Thymus (tissue), 11 donors: ENCODE measurements around the gene CYSTM1. TPM values are rescaled to one million over a fixed set of nuclear protein-coding genes. Genes with fewer than 3 reads are reported as not detected.
"Not testable (repeated sequence)": the region's sequence is repeated elsewhere in the genome, so short reads cannot be mapped to it uniquely, and the experiment has no call there.

Experiments used
- DNase-seq, 9 donors: peaks; one replicate each; pipeline ENCODE4 v3.0.0-alpha.2; 2013; ENCODE audit warnings: low spot score in 9 of 9, low read depth in 6 of 9, missing footprints in 1 of 9
- H3K27ac ChIP-seq, 2 donors: one replicate each; pipeline ENCODE4 v1.5.1; 2013; ENCODE audit warnings: control low read depth in 1 of 2, low read depth in 1 of 2, low read length in 1 of 2, mild to moderate bottlenecking in 1 of 2, moderate library complexity in 1 of 2
- H3K27me3 ChIP-seq, 2 donors: one replicate each; pipeline ENCODE4 v1.5.1; 2013; ENCODE audit warnings: low read length in 1 of 2; ENCODE audit not compliant: control insufficient read depth in 2 of 2, insufficient read depth in 1 of 2
- H3K36me3 ChIP-seq, 2 donors: one replicate each; pipeline ENCODE4 v1.5.1; 2013; ENCODE audit warnings: low read length in 1 of 2, mild to moderate bottlenecking in 1 of 2, moderate library complexity in 1 of 2; ENCODE audit not compliant: control insufficient read depth in 2 of 2, insufficient read depth in 2 of 2
- H3K4me1 ChIP-seq, 2 donors: one replicate each; pipeline ENCODE4 v1.5.1; 2013; ENCODE audit warnings: low read length in 2 of 2; ENCODE audit not compliant: control insufficient read depth in 2 of 2, insufficient read depth in 2 of 2
- H3K4me3 ChIP-seq, 2 donors: one replicate each; pipeline ENCODE4 v1.5.1; 2013; ENCODE audit warnings: low read length in 2 of 2, control low read depth in 1 of 2, mild to moderate bottlenecking in 1 of 2
- H3K9me3 ChIP-seq, 2 donors: one replicate each; pipeline ENCODE4 v1.5.1; 2013; ENCODE audit warnings: low read length in 1 of 2, mild to moderate bottlenecking in 1 of 2; ENCODE audit not compliant: control insufficient read depth in 2 of 2, insufficient read depth in 1 of 2
- WGBS: extraction: QIAGEN DNeasy Blood & Tissue Kit; methylation state at CpG from one replicate; pipeline ENCODE4 v1.1.7; 2013; 5-methylcytosine and 5-hydroxymethylcytosine counted together
- polyA plus RNA-seq: library from polyadenylated mRNA; stranded (reverse); fragments of 200-250 nt; gene quantifications from one replicate; pipeline ENCODE4 v1.2.3, GENCODE V29; 2013
- total RNA-seq: library from RNA; stranded (reverse); fragments of 120-200 nt; gene quantifications from one replicate; pipeline ENCODE4 v1.2.4, GENCODE V29; 2013
- donor health status: healthy.

CYSTM1 gene
- total and polyA plus RNA-seq, 2 donors = 23.1 to 44.7 TPM

DNA sequence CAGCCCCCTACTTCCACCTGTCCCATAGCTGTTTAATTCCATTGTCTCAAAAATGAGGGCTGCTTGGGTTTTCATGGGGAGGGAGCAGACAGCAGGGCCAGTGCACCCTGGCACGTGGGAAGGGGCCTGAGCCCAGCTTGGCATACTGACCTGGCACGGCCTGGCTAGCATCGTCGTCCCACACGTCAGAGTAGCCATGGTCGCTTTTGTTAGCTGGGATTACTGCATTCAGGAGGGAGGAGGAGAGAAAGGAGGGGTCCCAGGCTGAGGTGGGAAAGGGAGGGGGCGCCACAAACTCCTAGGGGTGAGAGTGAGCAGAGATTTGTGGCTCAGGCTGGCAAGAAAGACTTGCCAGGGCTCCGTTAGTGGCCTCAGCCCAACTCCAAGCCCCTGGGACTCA lies 21.1 kb upstream of the CYSTM1 start:
- no peak overlapping the region for H3K4me3 ChIP-seq
- peaks cover 2 to 12% of the 10 kb centered on the region in 2 donors for H3K4me1 ChIP-seq
- H3K9me3 ChIP-seq = no peaks in the 10 kb centered on the region
- WGBS = 83% methylated on average over 8 of the region's 8 CpGs
- H3K36me3 ChIP-seq = no peaks in the 10 kb centered on the region
- no peak for DNase-seq
- no peak overlapping the region for H3K27ac ChIP-seq
- H3K27me3 ChIP-seq = peaks cover 0 to 60% of the 10 kb centered on the region in 2 donors

DNA sequence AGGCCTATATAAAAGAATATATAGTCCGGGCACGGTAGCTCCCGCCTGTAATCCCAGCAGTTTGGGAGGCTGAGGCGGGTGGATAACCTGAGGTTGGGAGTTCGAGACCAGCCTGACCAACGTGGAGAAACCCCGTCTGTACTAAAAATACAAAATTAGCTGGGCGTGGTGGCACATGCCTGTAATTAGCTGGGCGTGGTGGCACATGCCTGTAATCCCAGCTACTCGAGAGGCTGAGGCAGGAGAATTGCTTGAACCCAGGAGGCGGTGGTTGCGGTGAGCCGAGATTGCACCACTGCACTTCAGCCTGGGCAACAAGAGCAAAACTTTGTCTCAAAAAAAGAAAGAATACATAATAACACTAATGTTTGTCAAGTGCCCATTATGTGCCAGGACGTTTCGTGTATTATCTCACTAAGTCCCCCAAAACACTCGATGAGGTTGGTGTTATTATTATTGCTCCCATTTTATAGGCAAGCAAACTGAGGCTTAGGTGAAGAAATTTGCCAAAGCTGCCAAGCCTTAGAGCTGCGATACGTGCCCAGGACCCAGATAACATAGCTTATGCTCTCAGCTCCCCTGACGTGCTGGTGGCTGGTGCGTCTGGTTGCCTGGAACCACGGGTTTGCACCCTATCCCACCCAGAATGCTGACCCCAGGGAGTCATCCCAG lies 20.1 kb upstream of the CYSTM1 start:
- Histone ChIP-seq H3K4me1 (peaks cover 2 to 12% of the 10 kb centered on the region in 2 donors), H3K27me3 (peaks cover 0 to 51% of the 10 kb centered on the region in 2 donors)
- 96% methylated on average over 21 of the region's 21 CpGs for WGBS
- DNase-seq, H3K9me3 ChIP-seq, H3K27ac ChIP-seq, H3K4me3 ChIP-seq, H3K36me3 ChIP-seq: not testable (repeated sequence)

DNA sequence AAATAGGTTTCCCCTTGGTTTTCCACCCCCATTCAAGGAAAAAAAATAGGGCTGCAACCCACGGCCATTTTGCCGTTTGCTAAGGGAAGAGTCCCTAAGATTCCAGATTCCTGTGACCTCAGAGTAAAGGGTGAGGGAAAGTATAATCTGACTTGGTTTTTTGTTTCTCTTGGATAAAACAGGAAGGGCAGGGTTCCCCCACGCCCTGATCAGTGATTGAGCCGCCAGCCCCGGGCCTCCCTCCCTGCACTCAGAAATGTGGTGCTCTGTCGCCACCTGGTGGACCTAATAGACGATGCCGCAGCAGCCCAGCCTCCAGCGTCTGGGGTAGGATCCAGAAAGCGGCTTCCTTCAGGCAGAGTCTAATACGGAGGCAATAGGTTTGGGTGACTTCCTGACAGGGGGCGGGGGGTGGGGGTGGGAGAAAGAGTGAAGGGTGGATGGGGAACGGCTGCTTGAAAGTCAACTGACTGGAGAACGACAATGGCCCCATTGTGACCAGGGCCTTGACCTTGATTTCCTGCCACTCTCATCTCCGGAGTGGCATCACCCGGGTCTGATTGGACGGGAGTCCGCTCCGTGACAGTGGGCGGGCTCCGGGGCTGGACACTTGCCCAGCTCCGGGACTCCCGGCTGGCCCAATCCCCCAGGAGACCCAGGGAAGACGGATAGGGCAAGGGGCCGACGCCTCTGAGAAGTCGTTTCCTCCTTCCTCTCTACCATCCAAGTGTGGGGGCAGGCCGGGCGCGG lies 17.8 kb upstream of the CYSTM1 start:
- no peaks in the 10 kb centered on the region for H3K9me3 ChIP-seq
- no peak overlapping the region for H3K4me3 ChIP-seq
- peaks cover 0 to 41% of the 10 kb centered on the region in 2 donors for H3K27me3 ChIP-seq
- 8% methylated on average over 30 of the region's 30 CpGs for WGBS
- DNase-seq = peak; percentile 42 to 87 (median 72)
- no peaks in the 10 kb centered on the region for H3K36me3 ChIP-seq
- H3K4me1 ChIP-seq = peaks cover 2 to 12% of the 10 kb centered on the region in 2 donors
- H3K27ac ChIP-seq = no peak overlapping the region

DNA sequence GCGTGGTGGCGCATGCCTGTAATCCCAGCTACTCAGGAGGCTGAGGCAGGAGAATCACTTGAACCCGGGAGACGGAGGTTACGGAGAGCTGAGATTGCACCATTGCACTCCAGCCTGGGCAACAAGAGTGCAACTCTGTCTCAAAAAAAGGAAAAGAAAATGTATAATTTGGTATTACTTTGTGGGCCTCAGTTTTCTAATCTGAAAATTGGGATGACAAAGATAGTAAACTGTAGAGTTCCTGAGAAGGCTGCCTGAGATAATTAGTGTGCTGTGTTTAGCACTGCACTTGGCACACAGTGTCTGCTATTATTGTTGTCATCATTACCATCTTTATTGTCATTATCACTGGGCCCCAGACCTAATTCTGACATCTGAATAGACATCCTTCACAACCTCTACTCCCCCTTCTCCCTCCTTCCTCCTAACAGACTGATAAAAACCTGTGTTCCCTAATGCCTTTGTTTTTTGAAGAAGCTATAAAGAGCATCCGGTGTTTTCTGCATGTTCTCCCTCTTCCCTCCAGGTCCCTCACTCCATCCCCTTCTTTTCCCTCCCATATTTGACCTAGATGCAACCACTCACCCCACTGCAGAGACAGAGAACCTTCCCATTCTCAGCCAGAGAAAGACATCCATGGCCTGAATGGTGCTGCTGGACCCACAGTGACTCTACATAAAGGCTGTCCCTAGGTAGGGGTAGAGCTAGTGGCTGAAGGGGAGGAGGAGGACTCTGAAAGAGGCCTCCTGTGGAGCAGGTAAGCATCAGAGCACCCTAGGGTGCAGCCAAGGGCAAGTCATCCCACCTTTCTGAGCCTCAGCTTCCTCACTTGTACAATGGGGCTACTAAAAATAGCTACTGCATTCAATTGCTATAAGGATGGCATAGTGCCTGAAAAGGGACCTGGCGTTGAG lies 15.7 kb upstream of the CYSTM1 start:
- no peak overlapping the region for H3K27ac ChIP-seq
- H3K9me3 ChIP-seq = no peaks in the 10 kb centered on the region
- no peaks in the 10 kb centered on the region for H3K36me3 ChIP-seq
- no peak overlapping the region for H3K4me3 ChIP-seq
- WGBS = 93% methylated on average over 7 of the region's 7 CpGs
- H3K4me1 ChIP-seq = peaks cover 2 to 9% of the 10 kb centered on the region in 2 donors
- no peak for DNase-seq
- peaks cover 0 to 25% of the 10 kb centered on the region in 2 donors for H3K27me3 ChIP-seq

GRCh38 chr5:140162275-140162674 lies 12.7 kb upstream of the CYSTM1 start:
- 91% methylated on average over 5 of the region's 5 CpGs for WGBS
- Histone ChIP-seq H3K27me3 (peaks cover 0 to 19% of the 10 kb centered on the region in 2 donors), H3K36me3 (no peaks in the 10 kb centered on the region), H3K27ac (no peak overlapping the region), H3K9me3 (no peaks in the 10 kb centered on the region), H3K4me3 (no peak overlapping the region), H3K4me1 (peaks cover 2 to 3% of the 10 kb centered on the region in 2 donors)
- no peak for DNase-seq

DNA sequence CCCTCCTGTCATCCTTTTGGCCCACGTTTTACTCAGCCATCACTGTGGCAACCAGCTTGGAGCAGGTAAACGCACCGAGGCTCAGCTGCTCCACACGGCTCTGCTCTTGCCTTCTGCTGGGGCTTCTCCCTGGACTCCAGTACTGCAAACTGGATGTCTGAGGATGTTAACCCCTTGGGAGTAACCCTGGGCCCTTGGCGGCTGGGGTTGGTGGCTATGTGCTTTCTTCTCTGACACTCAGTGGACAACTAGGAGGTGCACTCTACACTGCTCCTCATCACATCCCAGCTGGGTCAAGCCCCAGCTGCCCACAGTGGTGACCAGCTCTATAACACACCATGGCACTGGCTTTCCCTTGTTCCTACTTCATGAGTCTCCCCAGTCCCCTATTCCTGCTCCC lies 12.2 kb upstream of the CYSTM1 start:
- H3K27ac ChIP-seq = no peak overlapping the region
- no peaks in the 10 kb centered on the region for H3K9me3 ChIP-seq
- peaks cover 0 to 14% of the 10 kb centered on the region in 2 donors for H3K27me3 ChIP-seq
- no peak for DNase-seq
- no peaks in the 10 kb centered on the region for H3K4me1 ChIP-seq
- H3K4me3 ChIP-seq = no peak overlapping the region
- WGBS = 95% methylated on average over 5 of the region's 5 CpGs
- H3K36me3 ChIP-seq = no peaks in the 10 kb centered on the region

DNA sequence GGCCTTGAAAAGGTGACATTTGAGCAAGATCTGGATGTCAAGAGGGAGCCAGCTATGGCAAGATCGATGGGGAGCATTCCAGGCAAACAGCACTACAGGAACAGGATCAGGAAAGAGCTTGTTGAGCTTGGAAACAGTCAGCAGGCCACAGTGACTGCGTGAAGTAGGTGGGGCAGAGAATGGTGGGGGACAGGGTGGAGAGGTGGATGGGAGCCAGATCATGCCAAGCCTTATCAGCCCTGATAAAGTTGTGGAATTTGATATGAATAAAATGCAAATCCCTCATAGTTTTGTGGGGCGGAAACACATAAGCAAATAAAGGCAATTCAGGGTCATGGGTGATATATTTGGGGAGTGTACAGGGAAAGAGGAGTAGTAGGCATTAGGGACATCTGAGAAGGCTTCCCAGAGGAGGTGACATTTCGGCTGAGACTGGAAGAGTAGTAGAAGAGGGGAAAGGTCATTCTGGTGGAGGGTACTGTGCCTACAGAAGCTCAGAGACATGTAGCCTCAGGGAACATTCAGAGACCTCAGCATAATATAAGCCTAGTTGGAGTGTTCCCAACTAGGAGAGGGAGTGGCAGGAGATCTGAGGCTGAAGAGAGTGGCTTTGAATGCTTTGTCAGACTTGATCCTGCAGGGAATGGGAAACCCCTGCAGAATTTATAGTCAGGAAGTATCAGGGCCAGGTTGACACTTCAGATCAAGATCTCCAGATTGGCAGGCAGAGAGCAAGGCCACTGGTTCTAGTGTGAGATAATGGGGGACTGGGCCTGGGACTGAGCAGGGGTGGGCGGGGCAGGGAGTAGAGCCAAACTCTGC lies 9.7 kb upstream of the CYSTM1 start:
- Histone ChIP-seq H3K4me1 (no peaks in the 10 kb centered on the region), H3K36me3 (no peaks in the 10 kb centered on the region), H3K4me3 (no peak overlapping the region), H3K27me3 (peaks cover 0 to 11% of the 10 kb centered on the region in 2 donors), H3K27ac (no peak overlapping the region), H3K9me3 (no peaks in the 10 kb centered on the region)
- 91% methylated on average over 5 of the region's 5 CpGs for WGBS
- DNase-seq = no peak

DNA sequence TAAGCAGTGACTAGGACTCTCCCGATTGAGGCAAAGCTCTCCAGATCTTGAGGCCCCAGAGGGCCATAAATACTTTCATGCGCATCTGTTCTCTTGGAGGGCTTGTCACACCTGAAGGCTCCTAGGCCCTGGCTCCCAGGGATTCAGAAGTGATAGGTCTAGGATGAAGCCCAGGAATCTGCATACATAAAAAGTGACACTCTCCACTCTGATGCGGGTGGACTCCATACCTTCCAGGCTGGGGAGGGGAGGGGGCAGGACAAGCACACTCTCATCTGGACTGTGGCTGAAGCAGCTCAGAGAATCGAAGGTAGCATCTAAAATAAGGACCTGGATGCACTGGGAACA lies 9.1 kb upstream of the CYSTM1 start:
- no peak for DNase-seq
- no peaks in the 10 kb centered on the region for H3K9me3 ChIP-seq
- no peaks in the 10 kb centered on the region for H3K4me1 ChIP-seq
- H3K27me3 ChIP-seq = peaks cover 0 to 11% of the 10 kb centered on the region in 2 donors
- H3K36me3 ChIP-seq = no peaks in the 10 kb centered on the region
- no peak overlapping the region for H3K4me3 ChIP-seq
- 90% methylated on average over 4 of the region's 4 CpGs for WGBS
- H3K27ac ChIP-seq = no peak overlapping the region
